H1 (cell line): Measurements from ENCODE around the gene EFCAB8. TPM values are rescaled to one million over a fixed set of nuclear protein-coding genes. Genes with fewer than 3 reads are reported as not detected.

Source experiments
- CTCF ChIA-PET: fragments of 300-600 bp; sonication (Branson Sonifier 250); formaldehyde crosslinking; loops from one replicate; lab custom pipeline; 2021; ENCODE audit not compliant: partially characterized antibody; lab: Charles Lee
- POLR2A ChIA-PET: fragments of 300-600 bp; sonication (Branson Sonifier 250); formaldehyde crosslinking; loops from one replicate; lab custom pipeline; 2021; ENCODE audit warnings: inconsistent platforms; ENCODE audit not compliant: partially characterized antibody; lab: Charles Lee
- DNase-seq, 2 experiments: peaks; one replicate each; pipeline versions ENCODE4 v3.0.0 to v3.0.0-alpha.2; 2010 to 2022; ENCODE audit warnings: low spot score in 2 of 2, low read depth in 1 of 2, mixed read lengths in 1 of 2
- FAIRE-seq: peaks from 2 replicates; lab custom pipeline; 2011; peaks lifted over from hg19 to GRCh38; lab: Jason Lieb, UNC
- H2AFZ ChIP-seq: 2 replicates; pipeline ENCODE4 v1.8.1; 2012; ENCODE audit warnings: low read length, inconsistent platforms
- H2AK5ac ChIP-seq: 2 replicates; pipeline ENCODE4 v1.6.1; 2013; ENCODE audit warnings: low read depth, low read length
- H2BK120ac ChIP-seq: replicated peaks from 2 replicates; pipeline ENCODE3; 2013; ENCODE audit warnings: low read depth, low read length, inconsistent platforms
- H2BK12ac ChIP-seq: 2 replicates; pipeline ENCODE4 v1.6.1; 2013; ENCODE audit warnings: low read depth, low read length
- H2BK15ac ChIP-seq: 2 replicates; pipeline ENCODE4 v1.6.1; 2013; ENCODE audit warnings: low read length
- H2BK20ac ChIP-seq: 2 replicates; pipeline ENCODE4 v1.6.1; 2013; ENCODE audit warnings: low read length
- H2BK5ac ChIP-seq: 2 replicates; pipeline ENCODE4 v1.6.1; 2013; ENCODE audit warnings: low read depth, low read length
- H3K14ac ChIP-seq: 2 replicates; pipeline ENCODE4 v1.6.1; 2013; ENCODE audit warnings: inconsistent platforms; ENCODE audit not compliant: insufficient read length
- H3K18ac ChIP-seq: 2 replicates; pipeline ENCODE4 v1.6.1; 2013; ENCODE audit warnings: low read length; ENCODE audit errors: extremely low read depth
- H3K23ac ChIP-seq: 2 replicates; pipeline ENCODE4 v1.6.1; 2013; ENCODE audit warnings: inconsistent platforms; ENCODE audit not compliant: insufficient read length
- H3K23me2 ChIP-seq: 2 replicates; pipeline ENCODE4 v1.6.1; 2013; ENCODE audit warnings: low read depth, low read length
- H3K27ac ChIP-seq: 2 replicates; pipeline ENCODE4 v1.6.1; 2011; ENCODE audit warnings: low read depth, low read length, inconsistent platforms
- H3K27me3 ChIP-seq, 4 experiments: replicated peaks in 1 of 4; 1 replicate in 1 of 4; 2 replicates in 3 of 4; pipeline versions ENCODE4 v1.6.1 to v1.8.1; 2011 to 2013; ENCODE audit warnings: low read length in 3 of 4, mild to moderate bottlenecking in 3 of 4, inconsistent platforms in 2 of 4, mixed read lengths in 2 of 4, moderate library complexity in 1 of 4; ENCODE audit not compliant: control insufficient read depth in 3 of 4, insufficient read depth in 3 of 4; ENCODE audit errors: extremely low read depth in 1 of 4
- H3K36me3 ChIP-seq, 4 experiments: 2 replicates each; pipeline versions ENCODE4 v1.6.1 to v1.8.1; 2011 to 2013; ENCODE audit warnings: mild to moderate bottlenecking in 4 of 4, low read length in 3 of 4, moderate library complexity in 2 of 4, control low read depth in 1 of 4, inconsistent platforms in 1 of 4; ENCODE audit not compliant: insufficient read depth in 4 of 4, control insufficient read depth in 2 of 4
- H3K4ac ChIP-seq: replicated peaks from 2 replicates; pipeline ENCODE3; 2013; ENCODE audit warnings: low read length, low read depth, mixed read lengths, inconsistent platforms; ENCODE audit not compliant: insufficient read length
- H3K4me1 ChIP-seq, 4 experiments: replicated peaks in 1 of 4; 1 replicate in 1 of 4; 2 replicates in 3 of 4; pipeline versions ENCODE4 v1.6.1 to v1.8.1; 2011 to 2013; ENCODE audit warnings: low read length in 3 of 4, inconsistent platforms in 2 of 4, mixed read lengths in 1 of 4; ENCODE audit not compliant: insufficient read depth in 4 of 4, control insufficient read depth in 3 of 4
- H3K4me2 ChIP-seq, 2 experiments: 2 replicates each; pipeline versions ENCODE4 v1.6.1 to v1.8.1; 2011 to 2013; ENCODE audit warnings: low read depth in 2 of 2, low read length in 2 of 2, control low read depth in 1 of 2, inconsistent platforms in 1 of 2, mild to moderate bottlenecking in 1 of 2; ENCODE audit not compliant: insufficient read depth in 1 of 2
- H3K4me3 ChIP-seq, 4 experiments: fragments of 200-600, 300-600 bp in 1 of 4; sonication (generic), shearing (Covaris generic), sonication (Bioruptor Twin) in 1 of 4; 2 replicates each; pipeline versions ENCODE4 v1.5.1 to v1.8.1; 2011 to 2016; ENCODE audit warnings: low read length in 4 of 4, low read depth in 3 of 4, control low read depth in 2 of 4, inconsistent platforms in 2 of 4, mild to moderate bottlenecking in 2 of 4, mixed read lengths in 1 of 4, moderate library complexity in 1 of 4; ENCODE audit not compliant: insufficient read depth in 2 of 4; ENCODE audit errors: extremely low read depth in 1 of 4
- H3K56ac ChIP-seq: replicated peaks from 2 replicates; pipeline ENCODE3; 2013; ENCODE audit warnings: low read depth, mild to moderate bottlenecking, mixed read lengths, low read length, inconsistent platforms; ENCODE audit not compliant: insufficient read length
- H3K79me1 ChIP-seq: 2 replicates; pipeline ENCODE4 v1.6.1; 2013; ENCODE audit warnings: low read depth, low read length, control low read depth
- H3K79me2 ChIP-seq, 2 experiments: 2 replicates each; pipeline versions ENCODE4 v1.6.1 to v1.8.1; 2012 to 2013; ENCODE audit warnings: low read length in 2 of 2, mild to moderate bottlenecking in 2 of 2, inconsistent platforms in 1 of 2; ENCODE audit not compliant: insufficient read depth in 2 of 2, control insufficient read depth in 1 of 2
- H3K9ac ChIP-seq, 4 experiments: replicated peaks in 1 of 4; 1 replicate in 1 of 4; 2 replicates in 3 of 4; pipeline versions ENCODE4 v1.6.1 to v1.8.1; 2011 to 2013; ENCODE audit warnings: low read depth in 3 of 4, low read length in 3 of 4, control low read depth in 2 of 4, mild to moderate bottlenecking in 2 of 4, moderate library complexity in 2 of 4, inconsistent platforms in 1 of 4; ENCODE audit errors: extremely low read depth in 1 of 4
- H3K9me3 ChIP-seq, 2 experiments: 2 replicates each; pipeline versions ENCODE4 v1.6.1 to v1.8.1; 2012 to 2013; ENCODE audit warnings: mild to moderate bottlenecking in 2 of 2, moderate library complexity in 2 of 2, control low read depth in 1 of 2, inconsistent platforms in 1 of 2, low read depth in 1 of 2, low read length in 1 of 2, mixed read lengths in 1 of 2; ENCODE audit not compliant: insufficient read depth in 2 of 2
- H4K20me1 ChIP-seq, 2 experiments: replicated peaks in 1 of 2; 2 replicates each; pipeline versions ENCODE3 to v1.8.1; 2011 to 2013; ENCODE audit warnings: inconsistent platforms in 2 of 2, low read length in 2 of 2, mild to moderate bottlenecking in 1 of 2; ENCODE audit not compliant: insufficient read depth in 2 of 2, control insufficient read depth in 1 of 2
- H4K5ac ChIP-seq: 2 replicates; pipeline ENCODE4 v1.6.1; 2013; ENCODE audit warnings: low read length, low read depth, mixed read lengths, inconsistent platforms; ENCODE audit not compliant: insufficient read length
- H4K8ac ChIP-seq: 2 replicates; pipeline ENCODE4 v1.8.0; 2013; ENCODE audit warnings: mild to moderate bottlenecking, moderate library complexity, low read length, inconsistent platforms; ENCODE audit not compliant: insufficient read depth; ENCODE audit errors: extremely low read depth
- H4K91ac ChIP-seq: replicated peaks from 2 replicates; pipeline ENCODE3; 2013; ENCODE audit warnings: low read length, mixed read lengths, inconsistent platforms; ENCODE audit not compliant: insufficient read length
- BACH1 ChIP-seq: IDR thresholded peaks from 2 replicates; pipeline ENCODE4 v1.6.1; 2012; ENCODE audit warnings: low read length, improper control_type of control experiment
- GABPA ChIP-seq: IDR thresholded peaks from 2 replicates; pipeline ENCODE4 v1.6.1; 2011; ENCODE audit warnings: mild to moderate bottlenecking, low read length, moderate library complexity, borderline replicate concordance; ENCODE audit not compliant: insufficient read depth
- JUN ChIP-seq: IDR thresholded peaks from 2 replicates; pipeline ENCODE4 v1.6.1; 2011; ENCODE audit warnings: low read depth, mild to moderate bottlenecking, improper control_type of control experiment, low read length
- POLR2AphosphoS5 ChIP-seq: IDR thresholded peaks from 2 replicates; pipeline ENCODE4 v1.6.1; 2011; ENCODE audit warnings: low read depth, low read length
- RBBP5 ChIP-seq: IDR thresholded peaks from 2 replicates; pipeline ENCODE4 v1.7.1; 2012; ENCODE audit warnings: low read depth, mild to moderate bottlenecking, inconsistent platforms, low read length, moderate library complexity, borderline replicate concordance
- RXRA ChIP-seq: IDR thresholded peaks from 2 replicates; pipeline ENCODE4 v1.6.1; 2011; ENCODE audit warnings: low read depth, mild to moderate bottlenecking, low read length, moderate library complexity; ENCODE audit not compliant: insufficient read depth
- TCF12 ChIP-seq: IDR thresholded peaks from 2 replicates; pipeline ENCODE4 v1.6.1; 2011; ENCODE audit warnings: low read depth, mild to moderate bottlenecking, low read length
- whole genome bisulfite sequencing, 2 experiments: shearing (Covaris generic) in 1 of 2; methylation state at CpG; one replicate each; pipeline versions ENCODE4 v1.1.6 to v1.1.7; 2013 to 2015; ENCODE audit warnings: low lambda C conversion rate in 2 of 2, mixed read lengths in 2 of 2, inconsistent platforms in 1 of 2, low coverage in 1 of 2, missing lambda C conversion rate in 1 of 2; ENCODE audit not compliant: insufficient replicate concordance in 2 of 2, insufficient coverage in 1 of 2, insufficient read length in 1 of 2; ENCODE audit errors: extremely low coverage in 1 of 2, missing lambda C conversion rate in 1 of 2; 5-methylcytosine and 5-hydroxymethylcytosine counted together
- polyA plus RNA-seq, 7 experiments: library from polyadenylated mRNA; depleted of rRNA in 3 of 7; stranded (reverse) in 5 of 7; unstranded in 2 of 7; fragments of >200 nt in 5 of 7; fragments of 200-250 nt in 2 of 7; gene quantifications; 1 replicate in 5 of 7; 2 replicates in 1 of 7; 4 replicates in 1 of 7; pipeline versions ENCODE4 v1.2.1 to v1.2.3, GENCODE V29; 2011 to 2013; ENCODE audit warnings: missing spikeins in 2 of 7, mixed read lengths in 2 of 7
- total RNA-seq: library from RNA; stranded (reverse); fragmentation: NEBNext Ultra II Directional; extraction: Animal tissue kit (Norgen Biotek cat#: 25700); gene quantifications from 2 replicates; pipeline ENCODE4 v1.2.1, GENCODE V29; 2021
- TF ChIP-seq, protein P1 (sequence below), 3 experiments: IDR thresholded peaks; 1 replicate in 2 of 3; 2 replicates in 1 of 3; pipeline versions ENCODE4 v1.5.1 to v1.6.1; 2011; ENCODE audit warnings: low read length in 3 of 3, mild to moderate bottlenecking in 3 of 3, inconsistent platforms in 2 of 3, low read depth in 1 of 3, moderate library complexity in 1 of 3; ENCODE audit not compliant: insufficient read depth in 1 of 3; ENCODE audit errors: control extremely low read depth in 1 of 3
- TF ChIP-seq, protein P2 (sequence below): IDR thresholded peaks from 2 replicates; pipeline ENCODE4 v1.6.1; 2012; ENCODE audit warnings: inconsistent platforms

Gene EFCAB8
- total and polyA plus RNA-seq, 2 of the 8 experiments (the other 6 are each of a cell fraction or from before 2014, with no cell fraction given) = 0.06 to 0.20 TPM

DNA sequence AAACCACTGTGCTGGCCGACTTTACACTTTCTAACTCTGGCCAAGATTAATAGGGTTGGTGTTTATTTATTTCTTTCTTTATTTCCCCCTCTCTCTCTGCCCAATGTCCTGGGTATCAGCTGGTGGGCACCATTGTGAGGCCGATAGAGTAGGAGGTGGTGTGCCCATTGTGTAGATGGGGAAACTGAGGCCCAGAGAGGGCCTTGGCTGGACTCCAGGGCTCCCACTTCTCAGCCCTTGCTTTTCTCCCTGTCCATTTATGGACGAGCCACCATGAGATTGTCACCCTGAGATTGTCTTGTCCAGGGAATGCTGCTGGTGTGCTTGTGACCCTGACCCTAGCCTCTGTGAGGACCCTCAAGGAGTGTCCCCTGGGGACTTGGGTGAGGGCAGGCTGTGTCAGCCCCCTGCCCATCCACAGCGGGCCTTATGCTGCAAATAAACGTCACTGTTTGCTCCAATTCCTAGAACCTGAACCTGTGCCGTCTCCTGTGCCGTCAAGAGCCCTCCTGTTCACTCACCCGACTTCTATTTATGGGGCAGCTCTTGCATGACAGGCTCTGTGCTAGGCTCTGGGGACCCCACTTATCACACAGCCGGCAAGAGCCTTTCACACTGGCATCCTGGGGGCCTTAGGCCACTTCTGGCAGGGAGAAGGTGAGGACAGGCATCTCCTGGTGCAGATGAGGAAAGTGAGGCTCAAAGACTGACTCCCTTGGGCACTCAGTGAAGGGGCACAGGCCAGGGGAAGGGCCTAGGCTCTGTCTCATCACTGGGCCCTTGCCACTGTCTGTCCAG, 120.7 kb downstream of the EFCAB8 start:
- H3K79me1 ChIP-seq = no peaks in the 10 kb centered on the region
- peak overlapping the region; percentile 4 for H3K4ac ChIP-seq
- H3K23ac ChIP-seq = no peak overlapping the region
- no peak overlapping the region for H3K14ac ChIP-seq
- H3K4me2 ChIP-seq = no peak overlapping the region
- ChIA-PET CTCF (interaction anchor here (0.5 to 5.4 kb wide), 3 partner anchors 15 to 567 kb away, joined by 3 to 33 read pairs (median 3); no protein-coding TSS in a partner anchor), POLR2A (no interaction called here)
- no peak overlapping the region for H4K5ac ChIP-seq
- H3K18ac ChIP-seq = no peak overlapping the region
- WGBS, 2 experiments = 80% methylated on average over 9 of the region's 9 CpGs; no CpG with 5 or more reads in 1 of the 2 experiments
- H3K23me2 ChIP-seq = no peaks in the 10 kb centered on the region
- no peak overlapping the region for H2BK15ac ChIP-seq
- H3K4me3 ChIP-seq = no peak overlapping the region
- FAIRE-seq (no peak), DNase-seq (no peak)
- no peaks in the 10 kb centered on the region for H4K20me1 ChIP-seq
- peak overlapping the region; percentile 23; the same call in 1 of the 2 replicates for H2BK20ac ChIP-seq
- H2BK120ac ChIP-seq = no peak overlapping the region
- peaks cover 4 to 16% of the 10 kb centered on the region in 2 experiments; a peak in 3 of 4 replicates for H3K9me3 ChIP-seq
- H3K4me1 ChIP-seq = peaks cover 0 to 4% (median 2%) of the 10 kb centered on the region in 4 experiments; a peak in 3 of 7 replicates
- no peak overlapping the region for H4K91ac ChIP-seq
- 0 out of 7 replicates have a peak, but pooled peaks cover 0 to 2% (median 0%) of the 10 kb centered on the region in 4 experiments for H3K27me3 ChIP-seq
- H3K27ac ChIP-seq = no peak overlapping the region
- H3K36me3 ChIP-seq = no peaks in the 10 kb centered on the region
- H2BK5ac ChIP-seq = no peak overlapping the region
- no peak overlapping the region for H2BK12ac ChIP-seq
- H4K8ac ChIP-seq = no peak overlapping the region
- H3K79me2 ChIP-seq = no peaks in the 10 kb centered on the region
- H3K9ac ChIP-seq = no peak overlapping the region
- H2AFZ ChIP-seq = no peak overlapping the region
- H2AK5ac ChIP-seq = no peak overlapping the region; the same call in 1 of the 2 replicates
- H3K56ac ChIP-seq = no peak overlapping the region
- TF ChIP-seq RBBP5 (no peak), GABPA (no peak), POLR2AphosphoS5 (no peak), JUN (no peak), BACH1 (no peak), RXRA (no peak), TCF12 (no peak)
- TF ChIP-seq, protein P1, sequence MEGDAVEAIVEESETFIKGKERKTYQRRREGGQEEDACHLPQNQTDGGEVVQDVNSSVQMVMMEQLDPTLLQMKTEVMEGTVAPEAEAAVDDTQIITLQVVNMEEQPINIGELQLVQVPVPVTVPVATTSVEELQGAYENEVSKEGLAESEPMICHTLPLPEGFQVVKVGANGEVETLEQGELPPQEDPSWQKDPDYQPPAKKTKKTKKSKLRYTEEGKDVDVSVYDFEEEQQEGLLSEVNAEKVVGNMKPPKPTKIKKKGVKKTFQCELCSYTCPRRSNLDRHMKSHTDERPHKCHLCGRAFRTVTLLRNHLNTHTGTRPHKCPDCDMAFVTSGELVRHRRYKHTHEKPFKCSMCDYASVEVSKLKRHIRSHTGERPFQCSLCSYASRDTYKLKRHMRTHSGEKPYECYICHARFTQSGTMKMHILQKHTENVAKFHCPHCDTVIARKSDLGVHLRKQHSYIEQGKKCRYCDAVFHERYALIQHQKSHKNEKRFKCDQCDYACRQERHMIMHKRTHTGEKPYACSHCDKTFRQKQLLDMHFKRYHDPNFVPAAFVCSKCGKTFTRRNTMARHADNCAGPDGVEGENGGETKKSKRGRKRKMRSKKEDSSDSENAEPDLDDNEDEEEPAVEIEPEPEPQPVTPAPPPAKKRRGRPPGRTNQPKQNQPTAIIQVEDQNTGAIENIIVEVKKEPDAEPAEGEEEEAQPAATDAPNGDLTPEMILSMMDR (IDR thresholded peaks at IDR 0.05; ENCODE audit: control extremely low read depth in 1 of 3, insufficient read depth in 1 of 3, low read depth in 1 of 3, low read length in 3 of 3) = no peak
- TF ChIP-seq, protein P2, sequence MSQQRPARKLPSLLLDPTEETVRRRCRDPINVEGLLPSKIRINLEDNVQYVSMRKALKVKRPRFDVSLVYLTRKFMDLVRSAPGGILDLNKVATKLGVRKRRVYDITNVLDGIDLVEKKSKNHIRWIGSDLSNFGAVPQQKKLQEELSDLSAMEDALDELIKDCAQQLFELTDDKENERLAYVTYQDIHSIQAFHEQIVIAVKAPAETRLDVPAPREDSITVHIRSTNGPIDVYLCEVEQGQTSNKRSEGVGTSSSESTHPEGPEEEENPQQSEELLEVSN = no peak
